ENCODE measurements around the gene ELMO3.

DNA sequence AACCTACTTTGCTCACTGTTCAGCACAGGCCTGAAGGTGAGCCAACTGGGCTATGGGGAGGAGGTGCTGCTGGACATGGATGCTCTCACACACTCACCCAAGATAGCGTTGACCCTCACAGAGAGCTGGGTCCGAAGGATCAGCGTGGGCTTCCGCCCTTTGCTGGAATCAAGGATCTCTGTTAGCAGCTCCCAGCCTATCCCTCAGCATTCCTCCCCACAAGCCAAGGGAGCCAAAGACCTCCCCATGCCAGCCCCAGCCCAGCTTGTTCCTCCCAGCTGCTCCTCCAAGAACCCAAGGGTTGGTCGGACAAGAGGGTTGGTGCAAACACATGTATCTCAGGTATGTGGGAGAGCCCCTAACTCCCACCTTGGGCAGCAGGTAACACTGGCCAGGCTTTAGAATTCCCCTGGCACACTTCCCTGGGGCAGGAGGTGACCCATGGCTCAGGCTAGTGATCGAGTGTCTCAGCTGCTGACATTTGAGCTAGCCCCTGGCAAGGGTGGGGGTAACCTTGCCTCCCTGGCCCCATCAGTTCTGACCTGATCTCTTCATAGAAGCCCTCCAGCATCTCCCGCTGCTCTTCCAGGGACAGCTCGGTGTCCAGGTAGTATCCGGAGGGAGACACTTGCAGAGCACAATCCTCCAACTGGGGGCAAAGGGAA is 40.0 kb downstream of the ELMO3 start:
- TF ChIP-seq, protein P1, sequence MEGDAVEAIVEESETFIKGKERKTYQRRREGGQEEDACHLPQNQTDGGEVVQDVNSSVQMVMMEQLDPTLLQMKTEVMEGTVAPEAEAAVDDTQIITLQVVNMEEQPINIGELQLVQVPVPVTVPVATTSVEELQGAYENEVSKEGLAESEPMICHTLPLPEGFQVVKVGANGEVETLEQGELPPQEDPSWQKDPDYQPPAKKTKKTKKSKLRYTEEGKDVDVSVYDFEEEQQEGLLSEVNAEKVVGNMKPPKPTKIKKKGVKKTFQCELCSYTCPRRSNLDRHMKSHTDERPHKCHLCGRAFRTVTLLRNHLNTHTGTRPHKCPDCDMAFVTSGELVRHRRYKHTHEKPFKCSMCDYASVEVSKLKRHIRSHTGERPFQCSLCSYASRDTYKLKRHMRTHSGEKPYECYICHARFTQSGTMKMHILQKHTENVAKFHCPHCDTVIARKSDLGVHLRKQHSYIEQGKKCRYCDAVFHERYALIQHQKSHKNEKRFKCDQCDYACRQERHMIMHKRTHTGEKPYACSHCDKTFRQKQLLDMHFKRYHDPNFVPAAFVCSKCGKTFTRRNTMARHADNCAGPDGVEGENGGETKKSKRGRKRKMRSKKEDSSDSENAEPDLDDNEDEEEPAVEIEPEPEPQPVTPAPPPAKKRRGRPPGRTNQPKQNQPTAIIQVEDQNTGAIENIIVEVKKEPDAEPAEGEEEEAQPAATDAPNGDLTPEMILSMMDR (IDR thresholded peaks at IDR 0.05) = no peak
- no peak for TF ChIP-seq POLR2A (IDR thresholded peaks at IDR 0.05)
